GM12873 (cell line): ENCODE results near the gene CCDC86.

Source experiments
- TF ChIP-seq, protein P1 (sequence below): IDR thresholded peaks from 2 replicates; pipeline ENCODE4 v1.5.1; 2012; ENCODE audit warnings: low read depth, mild to moderate bottlenecking, moderate library complexity, low read length, control low read depth; ENCODE audit not compliant: insufficient read depth; ENCODE audit errors: missing control alignments

CCDC86 gene

DNA sequence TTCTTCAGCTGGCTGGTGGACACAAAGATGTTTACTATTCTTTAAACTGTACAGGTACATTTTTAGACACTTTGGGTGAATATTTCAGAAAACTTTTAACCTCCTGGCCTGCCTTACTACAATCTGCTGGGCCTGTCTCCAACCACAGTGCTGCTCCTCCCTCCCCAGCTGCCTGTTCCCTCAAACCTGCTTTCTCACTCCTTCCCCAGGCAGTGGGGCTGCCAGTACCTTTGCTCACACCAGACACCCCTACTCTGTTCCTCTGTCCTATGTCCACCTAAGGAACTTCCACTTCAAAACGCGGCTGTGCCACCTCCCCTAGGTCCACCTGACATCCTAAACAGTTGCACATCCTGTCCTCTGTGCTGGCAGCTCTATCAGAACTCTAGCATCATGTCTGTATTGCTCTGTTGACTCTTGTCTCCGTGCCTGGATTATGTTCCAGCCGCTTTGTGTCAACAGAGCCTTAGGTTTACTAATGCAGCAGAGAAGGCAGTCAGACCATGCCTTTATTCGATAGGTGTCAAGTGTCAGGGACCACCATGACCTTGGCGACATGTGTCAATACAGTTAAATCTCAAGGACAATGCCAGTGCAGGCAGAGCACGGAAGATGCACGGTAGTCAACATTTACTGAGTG, 38.9 kb downstream of the CCDC86 start:
- TF ChIP-seq, protein P1, sequence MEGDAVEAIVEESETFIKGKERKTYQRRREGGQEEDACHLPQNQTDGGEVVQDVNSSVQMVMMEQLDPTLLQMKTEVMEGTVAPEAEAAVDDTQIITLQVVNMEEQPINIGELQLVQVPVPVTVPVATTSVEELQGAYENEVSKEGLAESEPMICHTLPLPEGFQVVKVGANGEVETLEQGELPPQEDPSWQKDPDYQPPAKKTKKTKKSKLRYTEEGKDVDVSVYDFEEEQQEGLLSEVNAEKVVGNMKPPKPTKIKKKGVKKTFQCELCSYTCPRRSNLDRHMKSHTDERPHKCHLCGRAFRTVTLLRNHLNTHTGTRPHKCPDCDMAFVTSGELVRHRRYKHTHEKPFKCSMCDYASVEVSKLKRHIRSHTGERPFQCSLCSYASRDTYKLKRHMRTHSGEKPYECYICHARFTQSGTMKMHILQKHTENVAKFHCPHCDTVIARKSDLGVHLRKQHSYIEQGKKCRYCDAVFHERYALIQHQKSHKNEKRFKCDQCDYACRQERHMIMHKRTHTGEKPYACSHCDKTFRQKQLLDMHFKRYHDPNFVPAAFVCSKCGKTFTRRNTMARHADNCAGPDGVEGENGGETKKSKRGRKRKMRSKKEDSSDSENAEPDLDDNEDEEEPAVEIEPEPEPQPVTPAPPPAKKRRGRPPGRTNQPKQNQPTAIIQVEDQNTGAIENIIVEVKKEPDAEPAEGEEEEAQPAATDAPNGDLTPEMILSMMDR = no peak

GRCh38 chr11:60887556-60887955, 45.6 kb downstream of the CCDC86 start:
- TF ChIP-seq, protein P1 = peak; percentile 65

DNA sequence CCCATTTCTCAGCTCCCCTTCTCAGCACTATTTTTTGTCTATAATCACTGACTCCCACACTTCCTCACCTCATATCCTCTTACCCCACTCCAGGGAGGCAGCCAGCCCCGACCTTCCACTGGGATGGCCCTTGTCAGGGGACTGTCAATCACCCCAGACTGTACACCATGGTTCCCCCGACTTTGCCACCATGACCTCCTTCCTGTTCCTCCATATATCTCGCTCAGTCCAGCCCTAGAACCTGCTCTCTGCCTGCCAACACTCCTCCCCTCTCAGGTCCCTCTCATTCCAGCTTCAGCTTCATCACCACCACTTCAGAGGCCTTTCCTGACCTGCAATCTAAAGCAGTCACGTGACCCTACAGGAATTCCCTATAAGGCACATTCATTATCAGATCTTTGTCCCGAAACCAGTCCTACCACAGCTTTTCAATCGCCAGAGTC, 48.0 kb downstream of the CCDC86 start:
- TF ChIP-seq, protein P1 = no peak

- TF ChIP-seq, protein P1 = no peak
Measured at GRCh38 chr11:60890696-60891095, 48.8 kb downstream of the CCDC86 start.

GRCh38 chr11:60891103-60891741, 49.3 kb downstream of the CCDC86 start:
- TF ChIP-seq, protein P1 = no peak

- TF ChIP-seq, protein P1 = no peak
Measured at GRCh38 chr11:60895687-60896086, 53.8 kb downstream of the CCDC86 start.

DNA sequence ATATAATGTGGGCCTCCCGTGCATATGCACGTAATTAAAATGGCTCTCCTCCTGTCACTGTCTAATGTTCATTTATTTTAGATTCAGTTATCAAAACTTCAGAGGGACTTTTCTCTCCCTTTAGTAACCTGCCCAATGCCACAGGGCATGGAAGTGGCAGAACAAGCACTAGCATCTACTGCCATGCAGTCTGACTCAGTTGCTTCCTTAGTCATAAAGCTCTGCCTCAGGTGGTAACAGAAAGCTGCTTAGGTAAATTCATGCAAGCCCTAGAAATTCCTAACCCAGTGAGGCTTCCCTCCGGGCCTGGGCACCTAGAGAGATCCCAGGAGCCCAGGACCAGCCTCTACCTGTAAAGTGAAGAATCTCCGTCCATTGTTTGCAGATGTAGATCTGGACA, 55.6 kb downstream of the CCDC86 start:
- TF ChIP-seq, protein P1 = no peak
